Neural cell (in vitro differentiated cells): ENCODE measurements around the gene PDE3A.

Experiments used
- EP300 ChIP-seq: fragments of 450-650 bp; conservative IDR thresholded peaks from 2 replicates; pipeline ENCODE4 v1.6.1; 2014; ENCODE audit warnings: antibody characterized with exemption, mild to moderate bottlenecking, moderate library complexity; ENCODE audit not compliant: poor library complexity, severe bottlenecking
- EZH2 ChIP-seq: fragments of 200-600, 300-800 bp; shearing (Covaris generic), sonication (generic); IDR thresholded peaks from 2 replicates; pipeline ENCODE4 v1.6.1; 2014; ENCODE audit warnings: antibody characterized with exemption, low read length, borderline replicate concordance, mild to moderate bottlenecking; ENCODE audit not compliant: insufficient read depth, poor library complexity, severe bottlenecking
- MXI1 ChIP-seq: fragments of 450-650 bp; conservative IDR thresholded peaks from 2 replicates; pipeline ENCODE4 v1.6.1; 2014; ENCODE audit warnings: antibody characterized with exemption, mild to moderate bottlenecking; ENCODE audit not compliant: poor library complexity, severe bottlenecking
- POLR2AphosphoS5 ChIP-seq: IDR thresholded peaks from 2 replicates; pipeline ENCODE4 v1.6.1; 2012
- RAD21 ChIP-seq: fragments of 450-650 bp; conservative IDR thresholded peaks from 2 replicates; pipeline ENCODE4 v1.6.1; 2014; ENCODE audit warnings: antibody characterized with exemption, mild to moderate bottlenecking, moderate library complexity
- REST ChIP-seq: IDR thresholded peaks from 2 replicates; pipeline ENCODE4 v1.6.1; 2012; ENCODE audit warnings: borderline replicate concordance
- SMC3 ChIP-seq: fragments of 450-650 bp; conservative IDR thresholded peaks from 2 replicates; pipeline ENCODE4 v1.6.1; 2014; ENCODE audit warnings: antibody characterized with exemption, mild to moderate bottlenecking, moderate library complexity; ENCODE audit not compliant: poor library complexity
- TAF1 ChIP-seq: IDR thresholded peaks from 2 replicates; pipeline ENCODE4 v1.6.1; 2012; ENCODE audit warnings: low read depth
- TF ChIP-seq, protein P1 (sequence below): fragments of 450-650 bp; IDR thresholded peaks from 2 replicates; pipeline ENCODE4 v1.5.1; 2014; ENCODE audit warnings: antibody characterized with exemption, mild to moderate bottlenecking, moderate library complexity; ENCODE audit not compliant: poor library complexity, severe bottlenecking

- TF ChIP-seq EZH2, result no peak
- TF ChIP-seq, protein P1, sequence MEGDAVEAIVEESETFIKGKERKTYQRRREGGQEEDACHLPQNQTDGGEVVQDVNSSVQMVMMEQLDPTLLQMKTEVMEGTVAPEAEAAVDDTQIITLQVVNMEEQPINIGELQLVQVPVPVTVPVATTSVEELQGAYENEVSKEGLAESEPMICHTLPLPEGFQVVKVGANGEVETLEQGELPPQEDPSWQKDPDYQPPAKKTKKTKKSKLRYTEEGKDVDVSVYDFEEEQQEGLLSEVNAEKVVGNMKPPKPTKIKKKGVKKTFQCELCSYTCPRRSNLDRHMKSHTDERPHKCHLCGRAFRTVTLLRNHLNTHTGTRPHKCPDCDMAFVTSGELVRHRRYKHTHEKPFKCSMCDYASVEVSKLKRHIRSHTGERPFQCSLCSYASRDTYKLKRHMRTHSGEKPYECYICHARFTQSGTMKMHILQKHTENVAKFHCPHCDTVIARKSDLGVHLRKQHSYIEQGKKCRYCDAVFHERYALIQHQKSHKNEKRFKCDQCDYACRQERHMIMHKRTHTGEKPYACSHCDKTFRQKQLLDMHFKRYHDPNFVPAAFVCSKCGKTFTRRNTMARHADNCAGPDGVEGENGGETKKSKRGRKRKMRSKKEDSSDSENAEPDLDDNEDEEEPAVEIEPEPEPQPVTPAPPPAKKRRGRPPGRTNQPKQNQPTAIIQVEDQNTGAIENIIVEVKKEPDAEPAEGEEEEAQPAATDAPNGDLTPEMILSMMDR, result no peak
- no peak for TF ChIP-seq RAD21
- TF ChIP-seq POLR2AphosphoS5, result no peak
- no peak for TF ChIP-seq TAF1
- no peak for TF ChIP-seq EP300
- TF ChIP-seq REST, result no peak
- no peak for TF ChIP-seq MXI1
- no peak for TF ChIP-seq SMC3
Observed at GRCh38 chr12:20392339-20392738, 24.0 kb downstream of the PDE3A start.
